Activated CD8-positive, alpha-beta memory T cell treated with anti-CD3 and anti-CD28 coated beads, Interleukin-2, amount 50 U/mL, for 1 hour (primary cell): ENCODE results near the gene CCK.
"Not testable (repeated sequence)": the region's sequence is repeated elsewhere in the genome, so short reads cannot be mapped to it uniquely, and the experiment has no call there.

Experiments
- DNase-seq: peaks from one replicate; pipeline ENCODE4 v3.0.0-alpha.2; 2020; ENCODE audit errors: extremely low read depth

The CCK gene, protein sequence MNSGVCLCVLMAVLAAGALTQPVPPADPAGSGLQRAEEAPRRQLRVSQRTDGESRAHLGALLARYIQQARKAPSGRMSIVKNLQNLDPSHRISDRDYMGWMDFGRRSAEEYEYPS

DNA sequence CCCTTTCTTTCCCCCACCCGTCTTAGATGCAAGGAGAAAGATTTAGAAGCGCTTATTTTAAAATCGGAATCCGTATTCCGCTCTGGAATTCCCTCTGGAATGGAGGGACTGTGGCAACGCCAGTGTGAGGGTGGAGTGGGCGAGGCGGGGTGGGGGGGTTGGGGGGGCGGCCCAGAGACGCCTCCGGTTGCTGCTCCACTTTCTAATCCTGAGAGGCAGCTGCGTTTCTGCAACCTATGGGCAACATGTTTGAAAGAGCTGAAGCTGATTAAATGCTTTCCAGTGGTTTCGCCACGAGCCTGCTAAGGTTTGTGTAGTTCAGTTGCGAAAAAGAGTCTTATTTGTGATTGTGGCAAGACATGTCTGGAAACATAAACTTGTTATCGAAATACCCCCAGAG is at the start of gene CCK:
TSS of gene CCK (minus strand) at position 101 of the 400 bp plus-strand sequence. CDS start 2,555 bp downstream, outside the sequence.
- DNase-seq, result no peak

DNA sequence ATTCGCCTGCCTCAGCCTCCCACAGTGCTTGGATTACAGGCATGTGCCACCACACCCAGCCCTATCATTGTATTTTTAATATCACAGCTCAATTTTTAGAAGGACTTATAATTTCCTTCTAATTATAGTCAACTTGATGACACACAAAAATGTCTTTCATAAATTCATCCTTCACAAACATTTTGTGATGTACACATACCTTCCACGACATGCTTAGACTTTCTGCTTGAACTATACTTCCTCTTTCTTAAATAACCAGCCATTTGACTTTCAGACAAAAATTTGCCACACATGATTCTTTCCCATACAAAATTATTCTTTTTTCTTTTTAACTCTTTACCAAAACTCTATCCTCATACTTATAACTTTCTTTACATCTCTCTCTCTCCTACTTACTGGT is 48.4 kb upstream of the CCK start:
- DNase-seq, result no peak

DNA sequence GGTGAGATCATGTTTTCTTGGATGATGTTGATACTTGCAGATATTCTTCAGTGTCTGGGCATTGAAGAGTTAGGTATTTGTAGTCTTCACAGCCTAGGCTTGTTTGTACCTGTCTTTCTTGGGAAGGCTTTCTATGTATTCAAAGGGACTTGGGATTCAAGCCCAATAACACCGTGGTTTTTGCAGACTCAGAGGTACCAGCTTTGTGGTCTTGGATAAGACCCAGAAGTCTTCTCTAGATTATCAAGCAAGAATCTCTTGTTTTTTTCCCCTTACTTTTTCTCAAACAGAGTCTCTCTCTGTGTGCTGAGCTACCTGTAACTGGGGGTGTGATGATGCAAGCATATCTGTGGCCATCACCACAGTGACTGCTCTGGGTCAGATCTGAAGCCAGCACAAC is 42.7 kb upstream of the CCK start:
- no peak for DNase-seq

DNA sequence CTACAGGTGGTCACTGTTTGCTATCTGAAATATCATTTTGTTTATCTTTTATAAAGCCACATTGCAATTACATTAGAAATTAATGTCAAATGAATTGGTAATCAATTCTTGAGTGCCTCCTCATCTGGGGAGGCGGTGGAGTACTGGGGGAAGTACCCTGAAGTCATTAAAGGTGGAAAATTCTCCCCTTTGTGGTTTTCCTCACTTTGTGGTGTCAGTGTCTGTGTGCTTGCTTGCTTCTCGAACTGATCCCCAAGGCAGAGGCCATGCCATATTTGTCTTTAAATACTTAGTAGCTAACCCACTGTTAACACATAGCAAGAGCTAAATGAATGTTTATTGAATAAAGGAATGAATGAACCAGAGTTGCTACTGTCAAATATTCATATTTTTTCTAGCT is 40.5 kb upstream of the CCK start:
- DNase-seq, result no peak

DNA sequence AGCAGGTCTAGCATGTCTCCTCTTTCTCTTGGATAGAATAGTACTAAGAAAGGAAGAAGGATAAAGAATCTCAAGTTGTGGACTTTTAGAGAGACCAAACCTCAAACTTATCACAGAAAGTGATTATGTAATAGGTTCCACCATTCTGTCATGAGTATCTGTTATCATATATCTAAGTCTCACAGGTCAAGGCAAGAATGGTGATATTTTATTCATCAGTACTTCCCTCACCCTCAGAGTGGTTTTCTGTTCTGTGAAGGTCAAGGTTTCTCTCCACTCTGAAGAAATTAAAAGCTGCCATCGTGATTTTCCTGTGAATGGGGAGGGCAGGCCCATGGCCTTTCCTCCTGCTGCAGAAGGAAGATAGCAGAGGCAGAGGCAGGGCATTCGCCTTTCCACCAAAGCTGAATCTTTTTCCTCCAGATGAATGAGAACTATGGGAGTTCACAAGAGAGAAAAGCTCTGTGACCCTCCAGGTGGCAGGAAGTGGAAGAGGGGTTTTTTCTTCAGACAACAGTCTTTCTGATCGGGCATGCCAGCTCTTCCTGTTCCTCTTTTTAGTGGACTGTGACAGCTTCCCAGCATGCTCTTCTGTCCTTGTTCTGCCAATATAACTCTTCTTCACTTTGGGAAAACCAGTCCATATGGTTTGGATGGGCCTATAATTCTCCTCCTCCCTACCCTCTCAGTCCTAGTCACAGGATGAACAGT is 37.1 kb upstream of the CCK start:
- no peak for DNase-seq

DNA sequence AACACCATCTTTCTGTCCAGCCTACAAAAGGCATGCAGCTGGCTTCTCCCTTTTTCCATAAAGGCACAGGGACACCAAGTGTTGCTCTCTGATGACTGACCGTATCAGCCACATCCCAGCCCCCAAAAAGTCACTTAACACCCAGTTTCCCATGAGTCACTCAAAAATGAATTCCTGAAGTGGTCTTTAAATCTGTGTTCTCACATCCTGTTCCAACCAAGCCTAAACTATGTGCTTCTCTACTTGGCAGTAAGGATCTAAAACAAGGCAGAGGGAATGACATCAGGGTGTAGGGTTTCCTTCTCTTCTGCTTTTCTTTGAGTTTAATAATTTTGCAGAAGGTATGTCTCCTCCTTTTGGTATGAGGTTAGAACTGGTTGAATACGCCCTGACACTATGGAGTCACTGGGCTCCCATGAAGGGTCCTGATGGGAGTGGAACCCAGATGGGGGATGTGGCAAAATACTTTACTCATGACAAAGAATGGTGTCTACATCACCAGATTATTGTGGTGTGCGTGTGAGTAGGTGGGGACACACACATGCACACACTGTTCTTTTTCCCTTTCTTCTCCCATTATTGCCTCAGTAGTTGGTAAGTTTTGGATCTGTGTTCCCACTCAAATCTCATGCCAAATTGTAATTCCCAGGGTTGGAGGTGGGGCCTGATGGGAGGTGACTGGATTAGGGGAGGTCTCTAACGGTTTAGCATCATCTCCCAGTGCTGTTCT is 35.6 kb upstream of the CCK start:
- DNase-seq, result no peak

DNA sequence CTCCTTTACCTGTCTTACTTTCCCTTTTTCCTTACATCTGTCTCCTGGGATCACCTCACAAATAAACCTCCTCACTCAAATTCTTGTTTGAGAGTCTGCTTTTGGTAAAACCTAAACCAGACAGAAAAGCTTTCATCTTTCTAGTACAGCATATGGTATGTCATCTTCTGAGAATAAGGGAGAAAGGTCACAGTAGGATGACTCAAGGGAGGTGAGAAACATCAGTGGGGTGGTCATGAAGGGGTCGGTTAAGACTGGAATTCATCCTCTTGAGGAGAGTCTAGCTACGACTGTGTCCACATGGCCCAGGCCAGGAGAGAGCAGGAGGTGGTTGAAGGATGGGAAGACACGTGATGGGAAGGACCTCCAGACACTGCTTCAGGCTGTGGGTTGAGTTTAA is 34.8 kb upstream of the CCK start:
- no peak for DNase-seq

DNA sequence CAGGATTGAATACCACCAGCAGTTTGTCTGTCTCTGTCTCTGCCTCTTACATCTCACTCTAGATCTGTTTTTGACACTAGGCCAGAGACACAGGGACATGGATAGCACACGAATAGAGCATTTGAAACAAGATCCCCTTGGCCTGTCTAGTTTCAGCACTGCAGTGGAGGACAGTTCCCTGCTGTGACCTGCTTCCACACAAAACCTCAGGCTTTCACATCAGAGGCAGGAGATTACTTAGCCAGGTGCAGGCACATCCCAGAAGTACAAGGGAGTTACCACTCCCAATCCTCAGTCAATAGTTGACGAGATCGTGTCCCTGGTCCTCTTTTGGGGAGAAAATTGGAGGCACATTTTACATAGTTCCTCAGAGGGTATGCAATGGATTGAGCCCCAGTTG is 34.0 kb upstream of the CCK start:
- no peak for DNase-seq

DNA sequence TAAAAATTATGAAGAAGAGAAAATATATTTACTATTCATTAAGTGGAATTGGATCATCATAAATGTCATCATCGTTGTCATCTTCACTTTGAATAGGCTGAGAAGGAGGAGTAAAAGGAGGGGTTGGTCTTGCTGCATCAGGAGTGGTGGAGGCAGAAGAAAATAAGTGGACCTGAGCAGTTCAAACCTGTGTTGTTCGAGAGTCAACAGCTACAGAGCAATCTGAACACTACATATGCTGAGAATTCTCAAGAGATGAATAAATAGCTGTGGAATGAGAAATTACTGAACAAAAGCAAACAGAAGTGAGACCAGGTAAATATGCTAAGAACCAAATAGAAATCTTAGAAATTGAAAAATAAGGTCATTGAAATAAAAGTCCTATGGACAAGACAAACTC is 32.3 kb upstream of the CCK start:
- no peak for DNase-seq

DNA sequence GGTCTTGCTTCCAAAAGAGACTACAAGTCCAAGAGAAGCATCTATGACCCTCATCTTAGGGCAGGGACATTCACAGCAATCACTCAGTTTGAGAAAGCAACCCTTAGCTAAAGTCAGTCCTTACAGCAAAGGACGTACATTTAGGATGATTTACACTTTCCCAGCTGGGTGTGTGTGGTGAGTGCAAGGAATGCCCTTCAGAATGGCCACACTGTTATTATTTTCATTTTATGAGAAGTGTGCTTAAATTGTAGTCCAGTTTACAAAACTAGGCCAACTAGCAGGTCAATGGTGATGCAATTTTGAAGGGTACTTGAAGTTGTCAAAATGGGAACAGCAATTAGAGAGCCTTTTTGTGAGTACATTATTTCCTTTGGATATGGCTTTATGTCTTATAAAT is 26.0 kb upstream of the CCK start:
- no peak for DNase-seq

DNA sequence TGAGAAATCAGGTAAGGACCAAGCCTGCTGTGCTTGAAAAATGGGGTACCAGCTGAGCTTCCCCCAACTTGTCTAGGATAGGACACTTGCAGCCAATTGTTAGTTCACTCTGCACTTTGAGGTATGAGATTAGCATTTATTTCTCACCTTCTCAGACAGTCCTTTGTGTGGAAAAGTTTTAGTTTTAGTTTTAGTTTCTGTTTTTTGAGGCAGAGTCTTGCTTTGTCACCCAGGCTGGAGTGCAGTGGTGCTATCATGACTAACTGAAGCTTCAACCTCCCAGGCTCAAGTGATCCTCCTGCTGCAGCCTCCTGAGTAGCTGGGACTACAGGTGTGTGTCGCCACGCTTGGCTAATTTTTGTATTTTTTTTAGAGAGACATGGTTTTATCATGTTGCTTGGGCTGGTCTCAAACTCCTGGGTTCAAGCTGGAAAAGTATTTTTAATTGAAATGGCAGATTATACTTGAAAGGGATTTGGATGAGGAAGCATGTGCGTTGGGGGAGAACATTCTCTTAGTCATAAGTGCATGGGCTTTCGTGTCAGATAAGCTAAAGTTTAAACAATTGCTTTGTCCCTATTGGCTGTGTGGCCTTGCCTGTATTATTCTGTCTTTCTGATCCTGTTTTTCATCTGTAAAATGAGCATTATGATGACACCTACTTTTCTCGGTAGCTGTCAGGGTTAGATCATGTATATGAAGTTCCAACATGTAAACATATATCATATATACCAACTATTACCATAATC is 25.2 kb upstream of the CCK start:
- DNase-seq, result no peak

DNA sequence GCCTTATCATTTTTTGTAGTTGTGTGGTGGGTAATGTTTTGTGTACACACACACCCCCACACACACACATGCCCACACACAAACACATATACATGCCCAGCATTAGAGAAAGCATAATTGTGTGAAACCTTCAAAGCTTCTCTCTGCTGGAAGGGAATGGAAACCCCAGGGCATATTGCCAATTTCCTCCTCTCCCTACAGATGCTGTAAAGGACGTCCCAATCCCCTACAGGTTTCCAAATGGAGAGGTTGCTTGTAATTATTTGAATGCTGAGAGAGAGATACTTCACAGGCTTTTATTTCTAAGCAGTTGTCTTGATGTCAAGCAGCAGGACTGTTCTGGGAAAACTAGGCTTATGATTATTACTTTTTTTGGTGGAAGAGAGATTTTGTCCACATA is 23.0 kb upstream of the CCK start:
- no peak for DNase-seq

DNA sequence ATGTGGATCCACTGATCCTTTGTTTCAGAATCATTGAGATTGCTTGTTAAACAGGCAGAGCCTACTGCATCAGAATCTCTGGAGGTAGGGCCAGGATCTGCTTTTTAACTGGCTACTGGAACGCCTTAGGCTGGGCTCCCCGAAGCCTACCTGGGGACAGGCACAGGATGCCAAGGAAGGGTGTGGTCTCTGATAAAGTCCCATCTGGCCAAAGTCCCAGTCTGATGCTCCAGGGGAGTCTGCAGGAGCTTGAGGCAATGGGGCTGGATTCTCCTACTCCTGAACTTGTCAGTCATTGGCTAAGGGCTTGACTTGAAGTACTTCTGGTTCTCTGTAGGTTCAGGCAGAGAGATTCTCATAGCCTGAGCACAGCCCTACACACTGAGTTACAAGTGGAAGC is 22.4 kb upstream of the CCK start:
- no peak for DNase-seq

DNA sequence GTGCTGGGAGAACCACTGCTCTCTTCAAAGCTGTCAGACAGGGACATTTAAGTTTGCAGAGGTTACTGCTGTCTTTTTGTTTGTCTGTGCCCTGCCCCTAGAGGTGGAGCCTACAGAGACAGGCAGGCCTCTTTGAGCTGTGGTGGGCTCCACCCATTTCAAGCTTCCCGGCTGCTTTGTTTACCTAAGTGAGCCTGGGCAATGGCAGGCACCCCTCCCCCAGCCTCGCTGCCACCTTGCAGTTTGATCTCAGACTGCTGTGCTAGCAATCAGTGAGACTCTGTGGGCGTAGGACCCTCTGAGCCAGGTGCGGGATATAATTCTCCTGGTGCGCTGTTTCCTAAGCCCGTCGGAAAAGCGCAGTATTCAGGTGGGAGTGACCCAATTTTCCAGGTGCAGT is 21.4 kb upstream of the CCK start:
- not testable (repeated sequence) for DNase-seq

DNA sequence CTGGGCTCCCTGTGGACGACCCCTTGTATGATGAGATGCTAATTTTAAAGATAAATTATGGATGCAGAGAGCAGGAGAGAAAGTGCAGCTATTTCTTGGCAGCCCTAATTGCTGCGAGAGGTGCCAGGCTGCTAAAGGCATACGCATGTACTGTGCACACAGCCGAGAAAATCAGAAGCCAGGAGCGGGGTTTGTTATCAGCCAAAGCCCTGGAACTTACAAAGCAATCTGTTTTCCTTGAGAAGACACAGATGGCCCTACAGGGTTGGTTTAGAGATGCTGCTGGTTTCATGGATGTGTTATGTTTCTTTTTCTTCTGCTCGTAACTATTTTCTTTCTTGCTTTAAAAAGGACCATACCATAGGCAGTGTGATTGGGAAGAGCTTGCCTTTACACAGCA is 11.7 kb upstream of the CCK start:
- no peak for DNase-seq

DNA sequence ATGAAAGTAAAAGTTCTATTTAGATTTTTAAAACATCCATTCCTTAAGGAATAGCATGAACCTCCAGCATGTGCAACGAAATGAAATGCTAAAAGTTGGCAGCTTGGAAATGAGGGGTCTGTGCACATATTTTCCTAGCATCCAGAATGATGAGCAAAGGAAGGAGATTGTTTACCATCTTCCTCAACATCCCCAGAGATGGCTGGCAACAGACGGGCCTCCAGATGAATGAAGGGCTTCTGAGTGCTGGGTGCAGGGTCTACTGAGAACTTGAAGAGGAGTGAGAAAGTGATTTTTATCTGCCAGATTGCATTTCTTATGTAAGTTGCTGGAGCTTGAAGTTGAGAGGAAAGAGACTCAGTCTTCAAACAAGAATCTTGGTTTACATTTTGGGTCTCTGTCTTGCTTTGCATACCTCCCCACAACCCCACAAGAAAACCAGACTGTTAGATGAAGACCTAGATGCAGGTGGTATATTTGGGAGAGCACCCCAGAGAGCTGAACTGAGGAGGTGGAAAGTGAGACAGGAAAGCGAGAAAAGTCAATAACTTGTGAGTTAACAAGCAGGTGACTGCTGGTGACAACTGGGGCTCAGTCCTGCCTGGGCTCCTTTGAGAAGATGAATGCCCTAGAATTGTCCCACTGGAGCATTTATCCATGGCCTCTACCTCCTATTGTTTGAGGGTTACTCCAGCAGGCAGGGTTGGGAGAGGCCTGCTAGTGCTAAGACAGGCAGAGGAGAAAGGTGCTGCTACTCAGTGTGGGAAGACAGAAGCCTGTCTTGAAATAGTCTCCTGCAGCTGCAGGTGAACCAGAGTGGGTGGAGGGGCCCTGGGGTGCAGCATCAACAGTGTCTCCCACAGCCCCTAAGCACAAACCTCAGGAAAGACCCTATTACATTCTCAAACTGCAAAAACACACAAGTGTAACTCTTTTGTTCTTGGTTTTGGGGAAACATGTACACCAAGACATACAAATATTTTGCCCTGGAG is 10.5 kb upstream of the CCK start:
- no peak for DNase-seq

DNA sequence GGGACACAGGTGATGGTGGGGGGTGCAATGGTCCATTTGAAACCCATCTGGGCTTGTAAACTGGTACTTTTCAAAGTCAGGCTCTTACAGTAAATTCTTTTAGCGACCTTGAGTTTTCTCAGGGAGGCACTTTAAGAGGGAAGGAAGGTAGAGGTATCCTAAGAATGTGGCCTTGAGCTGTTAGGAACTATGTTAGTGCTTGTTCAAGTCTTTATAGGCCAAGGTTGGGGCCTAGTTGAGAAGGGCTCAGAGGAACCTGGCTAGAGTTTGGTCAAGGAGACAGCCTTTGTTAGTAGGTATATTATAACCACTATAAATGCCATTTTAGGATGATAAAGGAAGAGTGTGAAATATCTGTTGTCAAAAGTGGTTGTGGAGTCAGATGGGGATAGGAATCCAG is 9.2 kb upstream of the CCK start:
- no peak for DNase-seq

DNA sequence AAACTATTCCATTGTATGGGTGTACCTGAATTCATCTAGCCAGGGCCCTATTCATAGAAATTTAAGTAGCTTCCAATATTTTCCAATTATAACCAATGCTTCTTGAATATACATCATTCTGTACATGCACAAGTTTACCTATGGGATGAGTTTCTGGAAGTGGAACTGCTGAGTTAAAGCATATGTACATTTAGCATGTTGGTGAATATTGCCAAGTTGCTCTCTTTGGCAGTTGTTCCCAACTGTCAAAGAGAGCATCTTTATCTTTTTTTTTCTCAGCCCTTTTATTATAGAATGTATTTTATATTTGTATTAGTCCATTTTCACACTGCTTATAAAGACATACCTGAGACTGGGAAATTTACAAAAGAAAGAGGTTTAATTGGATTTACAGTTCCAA is 8.3 kb upstream of the CCK start:
- DNase-seq, result no peak

DNA sequence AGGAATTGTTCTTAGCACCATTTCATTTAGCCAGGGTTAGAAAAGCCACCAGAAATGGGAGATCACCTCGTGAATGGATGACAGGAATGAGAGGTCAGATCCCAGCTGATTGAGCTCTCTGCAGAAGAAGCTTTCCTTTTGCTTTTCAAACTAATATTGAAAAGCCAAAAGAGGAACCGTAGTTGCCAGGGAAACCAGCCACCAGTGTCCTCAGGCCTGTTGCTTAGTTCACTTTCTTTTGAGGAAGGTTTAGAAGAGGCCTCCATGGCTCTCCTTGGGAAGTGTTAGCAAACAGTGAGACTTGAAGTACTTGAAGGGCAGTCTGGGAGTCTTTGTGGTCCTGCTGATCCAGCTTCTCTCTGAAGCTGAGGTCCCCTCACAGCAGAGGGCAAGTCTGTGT is 7.4 kb upstream of the CCK start:
- no peak for DNase-seq

DNA sequence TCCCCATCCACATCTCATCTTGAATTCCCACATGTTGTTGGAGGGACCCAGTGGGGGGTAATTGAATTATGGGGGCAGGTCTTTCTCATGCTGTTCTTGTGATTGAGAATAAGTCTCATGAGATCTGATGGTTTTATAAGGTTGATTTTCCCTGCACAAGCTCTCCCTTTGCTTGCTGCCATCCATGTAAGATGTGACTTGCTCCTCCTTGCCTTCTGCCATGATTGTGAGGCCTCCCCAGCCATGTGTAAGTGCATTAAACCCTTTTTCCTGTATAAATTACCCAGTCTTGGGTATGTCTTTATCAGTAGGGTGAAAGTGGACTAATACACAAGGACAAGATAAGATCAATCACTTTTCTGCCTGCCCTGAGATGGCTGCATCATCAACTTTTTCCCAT is 5.8 kb upstream of the CCK start:
- no peak for DNase-seq

DNA sequence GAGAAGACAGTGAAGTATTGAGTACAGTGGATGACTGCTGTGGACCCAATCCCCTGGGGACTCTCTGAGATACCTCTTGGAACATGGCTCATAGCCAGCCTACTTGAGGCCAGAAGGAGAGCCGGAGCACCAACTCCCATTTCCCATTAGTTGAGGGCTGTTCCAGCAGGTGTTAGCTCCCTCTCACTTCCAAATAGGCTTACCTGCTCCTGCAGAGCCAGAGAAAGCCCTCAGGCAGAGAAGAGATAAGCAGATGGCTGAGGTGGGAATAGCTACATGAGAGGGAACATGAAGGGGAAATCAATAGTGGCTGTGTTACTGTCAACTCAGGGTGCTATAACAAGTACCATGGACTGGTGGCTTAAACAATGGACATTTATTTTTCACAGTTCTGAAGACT is 4.6 kb upstream of the CCK start:
- DNase-seq, result no peak

DNA sequence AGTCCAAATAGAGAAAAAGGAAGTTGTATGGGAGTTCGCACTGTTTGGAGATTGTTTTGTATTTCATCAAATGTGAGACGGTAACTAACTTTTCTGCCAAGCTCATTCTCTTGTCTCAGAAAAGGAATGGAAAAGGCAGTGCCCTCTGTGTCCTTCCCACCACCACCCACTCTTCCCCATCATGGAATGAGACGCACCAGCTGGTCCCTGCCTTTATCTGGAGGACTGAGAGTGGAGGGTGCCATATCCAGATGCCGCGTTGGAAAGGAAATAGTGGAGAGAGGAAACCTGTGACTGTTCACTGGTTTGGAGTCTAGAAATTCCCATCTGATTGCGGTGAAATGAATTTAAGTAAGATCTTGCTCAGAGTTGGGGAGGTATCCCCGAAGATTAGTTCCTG is 3.7 kb upstream of the CCK start:
- no peak for DNase-seq
